K562 (cell line): ENCODE data around the gene SLC22A23. TPM values are rescaled to one million over a fixed set of nuclear protein-coding genes. Genes with fewer than 3 reads are reported as not detected.

Experiments used
- EHMT2 ChIP-seq: fragments of 450-650 bp; IDR thresholded peaks from 2 replicates; pipeline ENCODE4 v1.6.1; 2018; ENCODE audit warnings: antibody characterized with exemption
- FOXK2 ChIP-seq, 2 experiments: fragments of 450-650 bp; IDR thresholded peaks in 1 of 2; conservative IDR thresholded peaks in 1 of 2; 2 replicates each; pipeline ENCODE4 v1.6.1; 2016; ENCODE audit warnings: low read depth in 2 of 2, mild to moderate bottlenecking in 1 of 2
- GMEB1 ChIP-seq: fragments of 250-450 bp; sonication (Bioruptor Pico); IDR thresholded peaks from 2 replicates; pipeline ENCODE4 v1.4.0; 2020; ENCODE audit warnings: mild to moderate bottlenecking
- HNRNPK ChIP-seq: fragments of 200-400 bp; formaldehyde crosslinking; IDR thresholded peaks from one replicate; pipeline ENCODE4 v1.6.1; 2018; ENCODE audit warnings: mild to moderate bottlenecking, low read depth, low read length; ENCODE audit not compliant: poor library complexity, severe bottlenecking
- JUN ChIP-seq, 2 experiments: sonication (generic) in 1 of 2; formaldehyde crosslinking in 1 of 2; IDR thresholded peaks; 2 replicates each; pipeline versions ENCODE4 v1.6.1 to v1.8.0; 2012 to 2022; ENCODE audit warnings: borderline replicate concordance in 2 of 2, mild to moderate bottlenecking in 2 of 2, improper control_type of control experiment in 1 of 2, low read depth in 1 of 2, low read length in 1 of 2, missing genetic modification reagents in 1 of 2
- NKRF ChIP-seq: fragments of 450-650 bp; IDR thresholded peaks from 2 replicates; pipeline ENCODE4 v1.6.1; 2016; ENCODE audit warnings: borderline replicate concordance
- PKNOX1 ChIP-seq: fragments of 450-650 bp; IDR thresholded peaks from 2 replicates; pipeline ENCODE4 v1.6.1; 2016
- REST ChIP-seq, 2 experiments: fragments of 450-650 bp; formaldehyde crosslinking in 1 of 2; IDR thresholded peaks; 2 replicates each; pipeline versions ENCODE4 v1.4.0 to v1.6.1; 2014 to 2020; ENCODE audit warnings: mild to moderate bottlenecking in 2 of 2, borderline replicate concordance in 1 of 2, low read depth in 1 of 2
- ZKSCAN1 ChIP-seq: fragments of 150-350 bp; IDR thresholded peaks from 2 replicates; pipeline ENCODE4 v1.6.1; 2016; ENCODE audit warnings: low read depth, low read length
- ZNF140 ChIP-seq: fragments of 250-450 bp; sonication (Bioruptor Pico); IDR thresholded peaks from 2 replicates; pipeline ENCODE4 v1.8.0; 2021; ENCODE audit warnings: moderate library complexity, mild to moderate bottlenecking, inconsistent platforms
- ZNF696 ChIP-seq: fragments of 250-450 bp; sonication (Bioruptor Pico); conservative IDR thresholded peaks from 2 replicates; pipeline ENCODE4 v1.4.0; 2020; ENCODE audit warnings: mild to moderate bottlenecking, moderate library complexity
- polyA plus RNA-seq, 8 experiments: library from polyadenylated mRNA; depleted of rRNA in 4 of 8; stranded (reverse) in 5 of 8; unstranded in 3 of 8; fragments of >200 nt; fragmentation: Nextera tagmentation in 2 of 8; fragmentation: Illumina TruSeq in 1 of 8; extraction: Ambion mirVana in 2 of 8; extraction: Trizol in 1 of 8; gene quantifications; 2 replicates each; pipeline versions ENCODE4 v1.2.1 to v1.2.3, GENCODE V29; 2011 to 2014; ENCODE audit warnings: inconsistent platforms in 1 of 8, missing spikeins in 1 of 8
- total RNA-seq, 7 experiments: library from RNA; depleted of rRNA in 6 of 7; stranded (reverse); fragments of >200 nt in 6 of 7; fragmentation: Illumina TruSeq in 2 of 7; extraction: Trizol in 2 of 7; gene quantifications; 2 replicates each; pipeline versions ENCODE4 v1.2.1 to v1.2.3, GENCODE V29; 2011 to 2021; ENCODE audit warnings: low replicate concordance in 1 of 7

The SLC22A23 gene
- total and polyA plus RNA-seq, 9 of the 15 experiments (the other 6 are each of a cell fraction or from before 2014, with no cell fraction given), result 0.30 to 8.7 (median 2.5) TPM

- TF ChIP-seq REST (IDR thresholded peaks at IDR 0.05; ENCODE audit: borderline replicate concordance) (no peak), REST (CRISPR knock-in tag; IDR thresholded peaks at IDR 0.05; ENCODE audit: low read depth) (no peak), HNRNPK (no peak), NKRF (no peak), GMEB1 (CRISPR knock-in tag) (no peak), EHMT2 (0 out of 2 replicates have a peak, but pooled peaks have one; percentile 23), PKNOX1 (0 out of 2 replicates have a peak, but pooled peaks have one; percentile 12), ZNF140 (CRISPR knock-in tag) (no peak), ZNF696 (no peak), JUN (IDR thresholded peaks at IDR 0.05; ENCODE audit: borderline replicate concordance, low read depth, low read length) (peak; percentile 62; the same call in 1 of the 2 replicates), JUN (CRISPR knock-in tag; IDR thresholded peaks at IDR 0.05; ENCODE audit: borderline replicate concordance) (no peak), FOXK2 (conservative IDR thresholded peaks at IDR 0.05 in 1 of 2, IDR thresholded peaks at IDR 0.05 in 1 of 2; ENCODE audit: low read depth in 2 of 2) (peak in 1 of 2 experiments; percentile 18; a peak in 2 of 4 replicates), ZKSCAN1 (peak; percentile 19; the same call in 1 of the 2 replicates)
These were observed 74.2 kb downstream of the SLC22A23 start (continued) for GRCh38 chr6:3382326-3383279.
